ENCODE measurements around the gene GABRB1.

Gene GABRB1

DNA sequence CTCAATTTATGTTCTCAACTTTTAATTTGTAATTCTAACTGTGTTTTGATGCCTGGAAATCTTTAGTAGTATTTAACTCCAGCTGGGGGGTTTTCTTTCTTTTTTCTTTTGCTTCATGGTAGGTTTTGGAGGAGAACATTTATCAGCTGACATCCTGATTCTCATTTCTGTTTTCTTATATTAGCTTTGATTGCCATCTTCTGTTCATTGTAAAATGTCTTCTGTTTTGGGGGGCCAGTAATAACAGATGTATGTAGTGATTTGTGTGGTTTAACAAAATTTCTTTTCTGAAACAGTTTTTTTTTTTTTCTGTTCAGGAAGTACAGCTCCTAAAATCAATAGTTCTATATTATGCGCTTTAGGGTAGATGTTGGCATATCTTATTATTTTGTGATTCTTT is 182.2 kb downstream of the GABRB1 start:
- H3K36me3 ChIP-seq (ENCODE audit: insufficient read depth, low read length): no peaks in the 10 kb centered on the region
- no peak overlapping the region for H3K4me3 ChIP-seq
- no peak for DNase-seq (ENCODE audit: low read depth, low spot score)
- H3K9ac ChIP-seq (ENCODE audit: insufficient read length): no peak overlapping the region
- no peak for TF ChIP-seq FOXP2 (optimal IDR thresholded peaks at IDR 0.05; ENCODE audit: control extremely low read depth, extremely low read length, insufficient read depth)
- TF ChIP-seq EZH2 (IDR thresholded peaks at IDR 0.05): no peak
- no peak for TF ChIP-seq POLR2AphosphoS5 (IDR thresholded peaks at IDR 0.05; ENCODE audit: borderline replicate concordance, low read depth, low read length)
- H3K9me3 ChIP-seq (ENCODE audit: low read depth, low read length): no peaks in the 10 kb centered on the region
- no peak overlapping the region for H3K27ac ChIP-seq

DNA sequence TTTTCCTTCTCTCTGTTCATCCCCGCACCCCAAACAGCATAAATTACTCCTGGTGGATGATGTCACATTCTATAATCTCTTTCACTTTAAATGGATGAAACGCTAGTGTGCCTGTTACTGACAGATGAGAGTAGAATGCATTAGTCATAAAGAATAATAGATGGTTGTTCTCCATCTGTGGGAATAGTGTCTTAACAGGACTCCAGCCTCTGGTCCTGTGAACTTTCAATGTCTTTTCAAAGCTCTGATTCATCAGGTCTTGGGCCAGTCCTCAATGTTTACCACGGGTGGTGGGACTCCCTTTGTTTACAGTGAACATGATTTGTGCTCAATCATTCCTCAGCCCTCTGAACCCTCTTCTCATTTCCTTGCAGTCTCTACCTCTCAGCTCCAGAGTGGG is 182.6 kb downstream of the GABRB1 start:
- Histone ChIP-seq H3K27ac (no peak overlapping the region), H3K9ac (ENCODE audit: insufficient read length) (no peak overlapping the region), H3K36me3 (ENCODE audit: insufficient read depth, low read length) (no peaks in the 10 kb centered on the region), H3K9me3 (ENCODE audit: low read depth, low read length) (no peaks in the 10 kb centered on the region), H3K4me3 (no peak overlapping the region)
- no peak for DNase-seq (ENCODE audit: low read depth, low spot score)
- TF ChIP-seq FOXP2 (optimal IDR thresholded peaks at IDR 0.05; ENCODE audit: control extremely low read depth, extremely low read length, insufficient read depth): no peak

DNA sequence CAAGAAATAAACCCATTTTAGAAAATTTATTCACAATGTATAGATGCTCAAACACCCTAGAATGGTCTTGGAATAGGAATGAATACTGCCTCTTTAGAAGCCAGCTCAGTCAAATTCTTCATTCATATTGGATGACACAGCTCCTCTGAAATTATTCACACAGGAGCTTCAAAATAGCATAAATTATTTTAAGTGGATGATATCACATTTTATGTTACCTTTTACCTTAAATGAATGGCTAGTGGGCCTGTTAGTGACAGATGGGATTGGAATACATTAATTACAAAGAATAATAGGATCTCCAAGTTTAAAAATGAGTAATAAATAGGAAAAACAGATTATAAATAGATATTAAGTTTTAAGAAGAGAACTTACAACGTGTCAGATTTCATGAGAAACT is 184.4 kb downstream of the GABRB1 start:
- Histone ChIP-seq H3K4me3 (no peak overlapping the region), H3K36me3 (ENCODE audit: insufficient read depth, low read length) (no peaks in the 10 kb centered on the region), H3K9me3 (ENCODE audit: low read depth, low read length) (no peaks in the 10 kb centered on the region), H3K27ac (no peak overlapping the region), H3K9ac (ENCODE audit: insufficient read length) (no peak overlapping the region)
- TF ChIP-seq POLR2AphosphoS5 (IDR thresholded peaks at IDR 0.05; ENCODE audit: borderline replicate concordance, low read depth, low read length) (no peak), EZH2 (IDR thresholded peaks at IDR 0.05) (no peak), FOXP2 (optimal IDR thresholded peaks at IDR 0.05; ENCODE audit: control extremely low read depth, extremely low read length, insufficient read depth) (no peak)
- no peak for DNase-seq (ENCODE audit: low read depth, low spot score)

DNA sequence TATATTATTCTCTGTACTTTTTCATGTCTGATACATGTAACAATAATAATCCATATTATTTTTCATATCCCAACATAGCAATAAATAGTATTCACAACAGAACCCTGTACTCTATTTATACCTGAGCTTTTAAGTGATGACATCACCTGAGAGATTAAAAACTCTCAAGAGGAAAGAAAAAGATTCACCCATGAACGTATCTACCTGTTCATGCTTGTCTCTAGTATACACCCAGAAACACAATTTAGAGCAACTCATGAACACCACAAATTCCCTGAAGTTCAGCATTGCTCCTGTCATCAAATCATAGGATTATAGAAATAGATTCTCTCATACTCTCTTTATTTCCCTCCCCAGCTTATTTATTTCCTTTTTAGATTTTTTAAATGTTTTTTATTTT is 185.9 kb downstream of the GABRB1 start:
- Histone ChIP-seq H3K9ac (ENCODE audit: insufficient read length) (no peak overlapping the region), H3K4me3 (no peak overlapping the region), H3K27ac (no peak overlapping the region), H3K9me3 (ENCODE audit: low read depth, low read length) (no peaks in the 10 kb centered on the region), H3K36me3 (ENCODE audit: insufficient read depth, low read length) (no peaks in the 10 kb centered on the region)
- DNase-seq (ENCODE audit: low read depth, low spot score): no peak
- TF ChIP-seq EZH2 (IDR thresholded peaks at IDR 0.05): no peak
- no peak for TF ChIP-seq FOXP2 (optimal IDR thresholded peaks at IDR 0.05; ENCODE audit: control extremely low read depth, extremely low read length, insufficient read depth)
- TF ChIP-seq POLR2AphosphoS5 (IDR thresholded peaks at IDR 0.05; ENCODE audit: borderline replicate concordance, low read depth, low read length): no peak

DNA sequence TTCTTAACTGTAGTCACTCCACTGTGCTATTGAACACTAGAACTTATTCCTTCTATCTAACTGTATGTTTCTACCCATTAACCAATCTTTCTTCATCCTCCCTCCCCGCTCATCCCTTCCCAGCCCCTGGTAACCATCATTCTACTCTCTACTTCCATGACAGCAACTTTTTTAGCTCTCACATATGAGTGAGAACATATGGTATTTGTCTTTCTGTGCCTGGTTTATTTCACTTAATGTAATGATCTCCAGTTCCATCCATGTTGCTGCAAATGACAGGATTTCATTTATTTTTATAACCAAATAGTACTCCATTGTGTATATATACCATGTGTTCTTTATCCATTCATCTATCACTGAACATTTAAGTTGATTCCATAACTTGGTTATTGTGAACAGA is 186.5 kb downstream of the GABRB1 start:
- no peak overlapping the region for H3K27ac ChIP-seq
- no peak overlapping the region for H3K4me3 ChIP-seq
- no peaks in the 10 kb centered on the region for H3K36me3 ChIP-seq (ENCODE audit: insufficient read depth, low read length)
- H3K9me3 ChIP-seq (ENCODE audit: low read depth, low read length): no peaks in the 10 kb centered on the region
- DNase-seq (ENCODE audit: low read depth, low spot score): no peak
- no peak overlapping the region for H3K9ac ChIP-seq (ENCODE audit: insufficient read length)
- TF ChIP-seq FOXP2 (optimal IDR thresholded peaks at IDR 0.05; ENCODE audit: control extremely low read depth, extremely low read length, insufficient read depth): no peak

GRCh38 chr4:47218631-47219030 is 187.3 kb downstream of the GABRB1 start:
- Histone ChIP-seq H3K27ac (no peak overlapping the region), H3K9me3 (ENCODE audit: low read depth, low read length) (no peaks in the 10 kb centered on the region), H3K36me3 (ENCODE audit: insufficient read depth, low read length) (no peaks in the 10 kb centered on the region), H3K9ac (ENCODE audit: insufficient read length) (no peak overlapping the region), H3K4me3 (no peak overlapping the region)
- DNase-seq (ENCODE audit: low read depth, low spot score): no peak
- no peak for TF ChIP-seq POLR2AphosphoS5 (IDR thresholded peaks at IDR 0.05; ENCODE audit: borderline replicate concordance, low read depth, low read length)

DNA sequence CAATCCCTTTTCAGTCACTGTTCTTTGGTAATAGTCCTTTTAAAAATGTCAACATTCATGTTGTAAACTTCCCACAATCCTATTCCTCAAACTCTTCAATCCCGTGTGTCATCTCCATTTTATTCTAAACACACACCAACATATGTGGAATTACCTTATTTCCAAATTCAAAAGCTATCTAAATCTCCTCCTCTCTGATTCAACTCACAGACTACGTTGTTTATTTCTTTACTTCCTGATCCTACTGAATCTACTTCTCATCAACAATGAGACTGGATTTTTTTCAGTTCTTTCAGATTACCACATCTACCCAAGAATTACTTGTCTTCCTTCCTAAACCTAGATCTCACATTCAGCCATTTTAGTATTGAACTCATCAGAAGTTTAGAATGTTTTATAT is 188.2 kb downstream of the GABRB1 start:
- no peak for TF ChIP-seq EZH2 (IDR thresholded peaks at IDR 0.05)
- Histone ChIP-seq H3K9me3 (ENCODE audit: low read depth, low read length) (no peaks in the 10 kb centered on the region), H3K36me3 (ENCODE audit: insufficient read depth, low read length) (no peaks in the 10 kb centered on the region), H3K9ac (ENCODE audit: insufficient read length) (no peak overlapping the region), H3K27ac (no peak overlapping the region), H3K4me3 (no peak overlapping the region)
- DNase-seq (ENCODE audit: low read depth, low spot score): no peak

- DNase-seq (ENCODE audit: low read depth, low spot score): no peak
- H3K4me3 ChIP-seq: no peak overlapping the region
- no peak for TF ChIP-seq FOXP2 (optimal IDR thresholded peaks at IDR 0.05; ENCODE audit: control extremely low read depth, extremely low read length, insufficient read depth)
- no peak for TF ChIP-seq EZH2 (IDR thresholded peaks at IDR 0.05)
- TF ChIP-seq POLR2AphosphoS5 (IDR thresholded peaks at IDR 0.05; ENCODE audit: borderline replicate concordance, low read depth, low read length): no peak
- H3K9ac ChIP-seq (ENCODE audit: insufficient read length): no peak overlapping the region
- no peaks in the 10 kb centered on the region for H3K36me3 ChIP-seq (ENCODE audit: insufficient read depth, low read length)
- no peak overlapping the region for H3K27ac ChIP-seq
- H3K9me3 ChIP-seq (ENCODE audit: low read depth, low read length): no peaks in the 10 kb centered on the region
Observed at GRCh38 chr4:47221721-47222120, 190.4 kb downstream of the GABRB1 start.

DNA sequence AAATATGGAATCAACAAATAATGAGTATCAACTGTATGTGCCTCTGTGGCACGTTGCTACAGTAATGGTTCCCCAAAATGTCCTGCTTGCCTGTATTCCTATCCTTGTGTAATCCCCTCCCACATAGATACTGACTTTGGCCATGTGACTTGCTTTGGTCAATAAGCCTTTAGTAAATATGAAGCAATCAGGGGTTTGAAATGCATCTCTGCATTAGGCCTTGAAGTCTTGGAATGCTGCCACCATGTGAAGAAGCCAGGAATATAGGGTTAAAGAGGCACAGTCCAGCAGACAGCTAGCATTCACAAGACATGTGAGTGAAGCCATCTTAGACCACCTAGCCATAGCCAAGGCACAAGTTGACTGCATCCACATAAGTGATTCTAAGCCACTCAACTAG is 190.9 kb downstream of the GABRB1 start:
- no peak overlapping the region for H3K9ac ChIP-seq (ENCODE audit: insufficient read length)
- no peak for TF ChIP-seq FOXP2 (optimal IDR thresholded peaks at IDR 0.05; ENCODE audit: control extremely low read depth, extremely low read length, insufficient read depth)
- TF ChIP-seq POLR2AphosphoS5 (IDR thresholded peaks at IDR 0.05; ENCODE audit: borderline replicate concordance, low read depth, low read length): no peak
- no peak for TF ChIP-seq EZH2 (IDR thresholded peaks at IDR 0.05)

GRCh38 chr4:47224361-47224760 is 193.0 kb downstream of the GABRB1 start:
- TF ChIP-seq EZH2 (IDR thresholded peaks at IDR 0.05) (no peak), FOXP2 (optimal IDR thresholded peaks at IDR 0.05; ENCODE audit: control extremely low read depth, extremely low read length, insufficient read depth) (no peak), POLR2AphosphoS5 (IDR thresholded peaks at IDR 0.05; ENCODE audit: borderline replicate concordance, low read depth, low read length) (no peak)
- no peaks in the 10 kb centered on the region for H3K36me3 ChIP-seq (ENCODE audit: insufficient read depth, low read length)

More for the DNA sequence above, 190.9 kb downstream of the GABRB1 start:
- no peak for DNase-seq (ENCODE audit: low read depth, low spot score)
- H3K4me3 ChIP-seq: no peak overlapping the region
- H3K27ac ChIP-seq: no peak overlapping the region
- H3K36me3 ChIP-seq (ENCODE audit: insufficient read depth, low read length): no peaks in the 10 kb centered on the region
- H3K9me3 ChIP-seq (ENCODE audit: low read depth, low read length): no peaks in the 10 kb centered on the region

More at GRCh38 chr4:47224361-47224760, 193.0 kb downstream of the GABRB1 start:
- DNase-seq (ENCODE audit: low read depth, low spot score): no peak
- no peak overlapping the region for H3K27ac ChIP-seq
- H3K9ac ChIP-seq (ENCODE audit: insufficient read length): no peak overlapping the region
- no peak overlapping the region for H3K4me3 ChIP-seq
- no peaks in the 10 kb centered on the region for H3K9me3 ChIP-seq (ENCODE audit: low read depth, low read length)

Measured in SK-N-MC (cell line).